Measurements from ENCODE around the gene AUTS2. TPM values are rescaled to one million over a fixed set of nuclear protein-coding genes. Genes with fewer than 3 reads are reported as not detected.

The AUTS2 gene
- total and polyA plus RNA-seq, 2 experiments from 2014 or later = 32.0 to 91.0 TPM

- Mint-ChIP-seq H3K36me3 (ENCODE audit: low read depth) (no peaks in the 10 kb centered on the region), H3K27me3 (ENCODE audit: insufficient read depth, low read depth, poor library complexity) (peaks cover 2% of the 10 kb centered on the region), H3K4me1 (peaks cover 4% of the 10 kb centered on the region; the same call in 2 of the 3 replicates), H3K27ac (no peak overlapping the region), H3K9me3 (no peaks in the 10 kb centered on the region), H3K4me3 (no peak overlapping the region)
- no peaks in the 10 kb centered on the region for H3K4me1 ChIP-seq (ENCODE audit: insufficient read depth)
- no peak overlapping the region for H3K4me2 ChIP-seq
- H3K79me2 ChIP-seq (replicated peaks; ENCODE audit: insufficient read depth) = no peaks in the 10 kb centered on the region
- no peak for TF ChIP-seq ZNF114 (CRISPR knock-in tag; IDR thresholded peaks at IDR 0.05)
- no peak for TF ChIP-seq EZH2phosphoT487 (IDR thresholded peaks at IDR 0.05; ENCODE audit: unreplicated experiment)
- no peak for TF ChIP-seq STAT1 (IDR thresholded peaks at IDR 0.05; ENCODE audit: unreplicated experiment)
- no peak for TF ChIP-seq NANOG (IDR thresholded peaks at IDR 0.05; ENCODE audit: borderline replicate concordance)
- TF ChIP-seq POLR2AphosphoS5 (IDR thresholded peaks at IDR 0.05; ENCODE audit: low read depth) = no peak
- no peak for TF ChIP-seq ZNF331 (CRISPR knock-in tag; IDR thresholded peaks at IDR 0.05; ENCODE audit: low read depth)
- TF ChIP-seq ETS1 (IDR thresholded peaks at IDR 0.05) = no peak
- no peak for TF ChIP-seq REST (IDR thresholded peaks at IDR 0.05; ENCODE audit: unreplicated experiment)
- no peak for TF ChIP-seq JUNB (IDR thresholded peaks at IDR 0.05; ENCODE audit: unreplicated experiment)
- no peak for TF ChIP-seq CTCF (conservative IDR thresholded peaks at IDR 0.05; ENCODE audit: low read depth in 2 of 2)
- TF ChIP-seq EZH2 (IDR thresholded peaks at IDR 0.05; ENCODE audit: low read depth, unreplicated experiment) = no peak
- TF ChIP-seq ZNF462 (CRISPR knock-in tag; IDR thresholded peaks at IDR 0.05) = no peak
- TF ChIP-seq CREB1 (CRISPR knock-in tag; IDR thresholded peaks at IDR 0.05; ENCODE audit: low read depth) = no peak
- H3K27ac ChIP-seq (ENCODE audit: low read depth) = no peak overlapping the region
- no peak overlapping the region for H3K4me3 ChIP-seq
- no peak for DNase-seq (ENCODE audit: low spot score)
- H3K36me3 ChIP-seq (ENCODE audit: insufficient read depth) = no peaks in the 10 kb centered on the region
- no peaks in the 10 kb centered on the region for H4K20me1 ChIP-seq (replicated peaks; ENCODE audit: insufficient read depth)
- H3K9me2 ChIP-seq (ENCODE audit: insufficient read depth) = no peaks in the 10 kb centered on the region
- H2AFZ ChIP-seq = no peak overlapping the region
- H3F3A ChIP-seq (replicated peaks; ENCODE audit: low read depth) = no peaks in the 10 kb centered on the region
- H3K27me3 ChIP-seq (ENCODE audit: insufficient read depth) = no peaks in the 10 kb centered on the region
- no peak for ATAC-seq
Observed at GRCh38 chr7:70069977-70070376, 471.7 kb downstream of the AUTS2 start.

Data from GM23338 (cell line).